Measurements from ENCODE around the gene YARS1. TPM values are rescaled to one million over a fixed set of nuclear protein-coding genes. Genes with fewer than 3 reads are reported as not detected.

YARS1 gene
- total and polyA plus RNA-seq, 2 experiments from 2014 or later = 134 to 182 TPM

GRCh38 chr1:32759997-32760623 lies 57.0 kb downstream of the YARS1 start:
- H3F3A ChIP-seq (replicated peaks; ENCODE audit: low read depth) = peaks cover 40% of the 10 kb centered on the region
- peak; percentile 98 for DNase-seq (ENCODE audit: low spot score)
- Mint-ChIP-seq H3K27me3 (ENCODE audit: insufficient read depth, low read depth, poor library complexity) (peaks cover 14% of the 10 kb centered on the region), H3K36me3 (ENCODE audit: low read depth) (peaks cover 18% of the 10 kb centered on the region), H3K9me3 (no peaks in the 10 kb centered on the region; the same call in 2 of the 3 replicates), H3K27ac (peak overlapping the region; percentile 99), H3K4me3 (peak overlapping the region; percentile 69), H3K4me1 (peaks cover 80% of the 10 kb centered on the region)
- peaks cover 79% of the 10 kb centered on the region for H3K79me2 ChIP-seq (replicated peaks; ENCODE audit: insufficient read depth)
- peak overlapping the region; percentile 74 for H3K4me2 ChIP-seq
- peak overlapping the region; percentile 44 for H3K4me3 ChIP-seq
- H3K9me2 ChIP-seq (ENCODE audit: insufficient read depth) = no peaks in the 10 kb centered on the region
- peaks cover 83% of the 10 kb centered on the region for H3K4me1 ChIP-seq (ENCODE audit: insufficient read depth)
- peak overlapping the region; percentile 100 for H3K27ac ChIP-seq (ENCODE audit: low read depth)
- H2AFZ ChIP-seq = no peak overlapping the region
- H3K27me3 ChIP-seq (ENCODE audit: insufficient read depth) = no peaks in the 10 kb centered on the region
- 0 out of 2 replicates have a peak, but pooled peaks cover 3% of the 10 kb centered on the region for H3K36me3 ChIP-seq (ENCODE audit: insufficient read depth)
- no peak for TF ChIP-seq ZNF462 (CRISPR knock-in tag; IDR thresholded peaks at IDR 0.05)
- no peak for TF ChIP-seq CREB1 (CRISPR knock-in tag; IDR thresholded peaks at IDR 0.05; ENCODE audit: low read depth)
- no peak for TF ChIP-seq REST (IDR thresholded peaks at IDR 0.05; ENCODE audit: unreplicated experiment)
- no peak for TF ChIP-seq ZNF331 (CRISPR knock-in tag; IDR thresholded peaks at IDR 0.05; ENCODE audit: low read depth)
- no peak for TF ChIP-seq EZH2phosphoT487 (IDR thresholded peaks at IDR 0.05; ENCODE audit: unreplicated experiment)
- TF ChIP-seq ETS1 (IDR thresholded peaks at IDR 0.05) = no peak
- TF ChIP-seq NANOG (IDR thresholded peaks at IDR 0.05; ENCODE audit: borderline replicate concordance) = no peak
- TF ChIP-seq EZH2 (IDR thresholded peaks at IDR 0.05; ENCODE audit: low read depth, unreplicated experiment) = no peak
- peak; percentile 76 for ATAC-seq
- peaks cover 8% of the 10 kb centered on the region for H4K20me1 ChIP-seq (replicated peaks; ENCODE audit: insufficient read depth)
